K562 (cell line): ENCODE measurements around the gene DNMT1. TPM values are rescaled to one million over a fixed set of nuclear protein-coding genes. Genes with fewer than 3 reads are reported as not detected.
A peak's percentile ranks its signal among the peaks of the same experiment; 100 is the strongest.

Source experiments
- BRD9 ChIP-seq: fragments of 450-650 bp; IDR thresholded peaks from 2 replicates; pipeline ENCODE4 v1.6.1; 2018; ENCODE audit warnings: low read depth; ENCODE audit not compliant: partially characterized antibody
- KDM5B ChIP-seq: fragments of 200-600 bp; sonication (generic); IDR thresholded peaks from 2 replicates; pipeline ENCODE4 v1.6.1; 2012; ENCODE audit warnings: low read depth, mild to moderate bottlenecking, moderate library complexity, low read length, control low read depth, inconsistent platforms; ENCODE audit not compliant: insufficient replicate concordance
- MTA1 ChIP-seq: fragments of 450-650 bp; IDR thresholded peaks from 2 replicates; pipeline ENCODE4 v1.6.1; 2017; ENCODE audit warnings: borderline replicate concordance
- NFXL1 ChIP-seq: fragments of 450-650 bp; formaldehyde crosslinking; IDR thresholded peaks from 2 replicates; pipeline ENCODE4 v1.4.0; 2021; ENCODE audit warnings: mild to moderate bottlenecking
- polyA plus RNA-seq, 8 experiments: library from polyadenylated mRNA; depleted of rRNA in 4 of 8; stranded (reverse) in 5 of 8; unstranded in 3 of 8; fragments of >200 nt; fragmentation: Nextera tagmentation in 2 of 8; fragmentation: Illumina TruSeq in 1 of 8; extraction: Ambion mirVana in 2 of 8; extraction: Trizol in 1 of 8; gene quantifications; 2 replicates each; pipeline versions ENCODE4 v1.2.1 to v1.2.3, GENCODE V29; 2011 to 2014; ENCODE audit warnings: inconsistent platforms in 1 of 8, missing spikeins in 1 of 8
- total RNA-seq, 7 experiments: library from RNA; depleted of rRNA in 6 of 7; stranded (reverse); fragments of >200 nt in 6 of 7; fragmentation: Illumina TruSeq in 2 of 7; extraction: Trizol in 2 of 7; gene quantifications; 2 replicates each; pipeline versions ENCODE4 v1.2.1 to v1.2.3, GENCODE V29; 2011 to 2021; ENCODE audit warnings: low replicate concordance in 1 of 7
- TF ChIP-seq, protein P1 (sequence below), 2 experiments: fragments of 450-650 bp; IDR thresholded peaks; 2 replicates each; pipeline ENCODE4 v1.6.1; 2016; ENCODE audit warnings: mild to moderate bottlenecking in 2 of 2, borderline replicate concordance in 1 of 2, low read depth in 1 of 2, moderate library complexity in 1 of 2
- TF ChIP-seq, protein P2 (sequence below): fragments of 250-450 bp; sonication (Bioruptor Pico); IDR thresholded peaks from 2 replicates; pipeline ENCODE4 v1.4.0; 2020
- TF ChIP-seq, protein P3 (sequence below): IDR thresholded peaks from 2 replicates; pipeline ENCODE4 v1.6.1; 2016; ENCODE audit warnings: missing genetic modification characterization, missing compliant biosample characterization

Gene DNMT1
- total and polyA plus RNA-seq, 9 of the 15 experiments (the other 6 are each of a cell fraction or from before 2014, with no cell fraction given), result 80.1 to 271 (median 121) TPM

DNA sequence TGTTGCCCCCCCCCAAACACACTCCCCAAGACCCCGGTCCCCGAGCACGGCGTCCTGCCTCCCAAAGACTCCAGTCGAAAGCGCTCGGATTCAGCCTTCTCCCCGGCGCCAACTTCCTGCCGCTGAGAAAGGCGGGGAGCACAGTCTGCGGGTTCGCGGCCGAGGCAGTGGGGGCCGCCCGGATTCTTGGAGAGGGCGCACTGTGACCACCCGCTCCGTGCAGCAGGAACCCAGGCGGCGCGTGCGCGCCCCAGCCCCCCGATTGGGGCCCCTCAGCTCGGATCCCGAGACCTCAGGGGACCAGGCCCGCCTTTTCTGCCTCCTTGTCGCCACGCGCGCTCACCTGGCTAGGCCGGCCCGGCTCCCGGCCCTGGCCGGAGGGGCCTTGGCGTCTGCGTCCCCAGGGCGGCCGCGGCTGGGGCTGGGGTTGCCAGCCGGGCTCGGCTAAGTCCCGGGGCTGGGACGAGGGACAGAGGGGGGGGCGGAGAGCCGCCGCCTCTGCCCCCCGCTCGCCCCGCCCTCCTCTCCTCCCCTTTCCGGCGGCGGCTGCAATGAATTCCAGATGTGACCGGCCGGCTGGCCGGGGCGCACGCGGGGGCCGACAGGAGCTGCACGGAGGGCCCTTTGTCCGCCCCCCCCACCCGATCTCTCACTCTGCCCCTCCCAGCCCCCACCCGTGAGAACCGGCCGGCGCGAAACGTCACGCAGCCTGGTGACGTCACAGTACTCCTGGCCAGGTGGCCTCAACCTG lies 36.3 kb upstream of the DNMT1 start, which contains the start of gene S1PR2 (continued):
- TF ChIP-seq, protein P1, sequence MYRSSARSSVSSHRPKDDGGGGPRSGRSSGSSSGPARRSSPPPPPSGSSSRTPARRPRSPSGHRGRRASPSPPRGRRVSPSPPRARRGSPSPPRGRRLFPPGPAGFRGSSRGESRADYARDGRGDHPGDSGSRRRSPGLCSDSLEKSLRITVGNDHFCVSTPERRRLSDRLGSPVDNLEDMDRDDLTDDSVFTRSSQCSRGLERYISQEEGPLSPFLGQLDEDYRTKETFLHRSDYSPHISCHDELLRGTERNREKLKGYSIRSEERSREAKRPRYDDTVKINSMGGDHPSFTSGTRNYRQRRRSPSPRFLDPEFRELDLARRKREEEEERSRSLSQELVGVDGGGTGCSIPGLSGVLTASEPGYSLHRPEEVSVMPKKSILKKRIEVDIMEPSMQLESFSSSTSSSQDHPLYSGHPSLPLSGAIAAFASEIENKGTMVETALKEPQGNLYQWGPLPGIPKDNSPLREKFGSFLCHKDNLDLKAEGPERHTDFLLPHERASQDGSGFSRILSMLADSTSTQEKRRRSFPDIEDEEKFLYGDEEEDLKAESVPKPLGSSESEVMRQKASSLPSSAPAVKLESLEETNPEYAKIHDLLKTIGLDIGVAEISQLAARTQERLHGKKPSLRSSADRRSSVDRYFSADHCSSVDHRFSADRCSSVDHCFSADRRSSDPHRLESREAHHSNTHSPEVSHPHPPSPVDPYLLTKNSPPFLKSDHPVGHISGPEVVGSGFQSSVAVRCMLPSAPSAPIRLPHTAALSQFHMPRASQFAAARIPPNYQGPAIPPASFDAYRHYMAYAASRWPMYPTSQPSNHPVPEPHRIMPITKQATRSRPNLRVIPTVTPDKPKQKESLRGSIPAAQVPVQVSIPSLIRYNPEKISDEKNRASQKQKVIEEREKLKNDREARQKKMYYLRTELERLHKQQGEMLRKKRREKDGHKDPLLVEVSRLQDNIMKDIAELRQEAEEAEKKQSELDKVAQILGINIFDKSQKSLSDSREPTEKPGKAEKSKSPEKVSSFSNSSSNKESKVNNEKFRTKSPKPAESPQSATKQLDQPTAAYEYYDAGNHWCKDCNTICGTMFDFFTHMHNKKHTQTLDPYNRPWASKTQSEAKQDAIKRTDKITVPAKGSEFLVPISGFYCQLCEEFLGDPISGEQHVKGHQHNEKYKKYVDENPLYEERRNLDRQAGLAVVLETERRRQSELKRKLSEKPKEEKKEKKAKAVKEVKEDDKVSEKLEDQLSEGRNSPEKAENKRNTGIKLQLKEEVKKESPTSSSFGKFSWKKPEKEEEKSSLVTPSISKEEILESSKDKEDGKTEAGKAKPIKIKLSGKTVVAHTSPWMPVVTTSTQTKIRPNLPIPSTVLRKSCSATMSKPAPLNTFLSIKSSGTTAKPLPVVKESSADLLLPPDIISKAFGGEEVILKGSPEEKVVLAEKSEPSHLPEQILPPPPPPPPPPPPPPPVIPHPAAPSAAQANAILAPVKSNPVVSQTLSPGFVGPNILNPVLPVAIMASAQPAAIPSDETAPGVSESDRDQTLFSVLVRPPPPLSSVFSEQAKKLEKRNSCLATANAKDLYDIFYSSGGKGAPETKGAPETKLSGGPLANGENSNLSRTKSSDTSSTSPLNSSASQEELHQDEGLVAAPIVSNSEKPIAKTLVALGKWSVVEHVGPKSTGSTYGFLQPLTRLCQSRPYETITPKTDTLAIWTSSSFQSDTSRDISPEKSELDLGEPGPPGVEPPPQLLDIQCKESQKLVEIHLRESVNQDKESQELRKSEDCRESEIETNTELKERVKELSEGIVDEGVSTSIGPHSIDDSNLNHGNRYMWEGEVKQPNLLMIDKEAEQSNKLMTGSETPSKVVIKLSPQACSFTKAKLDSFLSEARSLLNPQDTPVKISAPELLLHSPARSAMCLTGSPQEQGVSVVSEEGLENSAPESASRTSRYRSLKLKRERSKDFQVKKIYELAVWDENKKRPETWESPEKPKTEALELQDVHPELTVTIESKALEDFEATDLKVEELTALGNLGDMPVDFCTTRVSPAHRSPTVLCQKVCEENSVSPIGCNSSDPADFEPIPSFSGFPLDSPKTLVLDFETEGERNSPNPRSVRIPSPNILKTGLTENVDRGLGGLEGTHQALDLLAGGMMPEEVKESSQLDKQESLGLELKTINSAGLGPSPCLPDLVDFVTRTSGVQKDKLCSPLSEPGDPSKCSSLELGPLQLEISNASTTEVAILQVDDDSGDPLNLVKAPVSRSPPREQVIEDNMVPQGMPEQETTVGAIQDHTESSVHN (IDR thresholded peaks at IDR 0.05; ENCODE audit: borderline replicate concordance in 1 of 2, low read depth in 1 of 2), result no peak
- TF ChIP-seq NFXL1 (CRISPR knock-in tag), result no peak; the same call in 1 of the 2 replicates
- TF ChIP-seq KDM5B, result peak; percentile 20
- TF ChIP-seq BRD9, result no peak
- TF ChIP-seq, protein P2, sequence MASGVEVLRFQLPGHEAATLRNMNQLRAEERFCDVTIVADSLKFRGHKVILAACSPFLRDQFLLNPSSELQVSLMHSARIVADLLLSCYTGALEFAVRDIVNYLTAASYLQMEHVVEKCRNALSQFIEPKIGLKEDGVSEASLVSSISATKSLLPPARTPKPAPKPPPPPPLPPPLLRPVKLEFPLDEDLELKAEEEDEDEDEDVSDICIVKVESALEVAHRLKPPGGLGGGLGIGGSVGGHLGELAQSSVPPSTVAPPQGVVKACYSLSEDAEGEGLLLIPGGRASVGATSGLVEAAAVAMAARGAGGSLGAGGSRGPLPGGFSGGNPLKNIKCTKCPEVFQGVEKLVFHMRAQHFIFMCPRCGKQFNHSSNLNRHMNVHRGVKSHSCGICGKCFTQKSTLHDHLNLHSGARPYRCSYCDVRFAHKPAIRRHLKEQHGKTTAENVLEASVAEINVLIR (CRISPR knock-in tag), result no peak
- TF ChIP-seq MTA1, result no peak; the same call in 1 of the 2 replicates
- TF ChIP-seq, protein P3, sequence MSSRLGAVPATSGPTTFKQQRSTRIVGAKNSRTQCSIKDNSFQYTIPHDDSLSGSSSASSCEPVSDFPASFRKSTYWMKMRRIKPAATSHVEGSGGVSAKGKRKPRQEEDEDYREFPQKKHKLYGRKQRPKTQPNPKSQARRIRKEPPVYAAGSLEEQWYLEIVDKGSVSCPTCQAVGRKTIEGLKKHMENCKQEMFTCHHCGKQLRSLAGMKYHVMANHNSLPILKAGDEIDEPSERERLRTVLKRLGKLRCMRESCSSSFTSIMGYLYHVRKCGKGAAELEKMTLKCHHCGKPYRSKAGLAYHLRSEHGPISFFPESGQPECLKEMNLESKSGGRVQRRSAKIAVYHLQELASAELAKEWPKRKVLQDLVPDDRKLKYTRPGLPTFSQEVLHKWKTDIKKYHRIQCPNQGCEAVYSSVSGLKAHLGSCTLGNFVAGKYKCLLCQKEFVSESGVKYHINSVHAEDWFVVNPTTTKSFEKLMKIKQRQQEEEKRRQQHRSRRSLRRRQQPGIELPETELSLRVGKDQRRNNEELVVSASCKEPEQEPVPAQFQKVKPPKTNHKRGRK (tag), result no peak
